ENCODE results near the gene VPS29.
"Not testable (repeated sequence)": the region's sequence is repeated elsewhere in the genome, so short reads cannot be mapped to it uniquely, and the experiment has no call there.

The VPS29 gene

GRCh38 chr12:110520876-110521712 is 19.2 kb upstream of the VPS29 start:
- DNase-seq: not testable (repeated sequence)

GRCh38 chr12:110518014-110518413 is 16.1 kb upstream of the VPS29 start:
- DNase-seq: not testable (repeated sequence)

GRCh38 chr12:110516995-110517394 is 15.1 kb upstream of the VPS29 start:
- DNase-seq: no peak

- no peak for DNase-seq
Measured at GRCh38 chr12:110514363-110514762, 12.5 kb upstream of the VPS29 start.

- DNase-seq: no peak
Measured at GRCh38 chr12:110513842-110514241, 11.9 kb upstream of the VPS29 start.

- no peak for DNase-seq
Measured at GRCh38 chr12:110508071-110508586, 6.2 kb upstream of the VPS29 start.

- DNase-seq: no peak
Measured at GRCh38 chr12:110505332-110505731, 3.4 kb upstream of the VPS29 start.

- no peak for DNase-seq
Measured at GRCh38 chr12:110503432-110503831, 1.5 kb upstream of the VPS29 start.

GRCh38 chr12:110501399-110501751 is 536 bp downstream of the VPS29 start:
- peak; percentile 24 for DNase-seq

- DNase-seq: no peak
Measured at GRCh38 chr12:110498984-110499706, 2.8 kb downstream of the VPS29 start.

GRCh38 chr12:110475426-110475825 is 26.5 kb downstream of the VPS29 start:
- no peak for DNase-seq

GRCh38 chr12:110468214-110469048 is 33.5 kb downstream of the VPS29 start, which contains the start of the genes FAM216A and GPN3:
FAM216A (plus strand) TSS chr12:110468845; CDS start chr12:110468876, 31 bp downstream.
GPN3 (minus strand) TSS chr12:110468257; CDS start chr12:110468203, 54 bp downstream.
- DNase-seq: peak; percentile 94

GRCh38 chr12:110467847-110468213 is 34.1 kb downstream of the VPS29 start:
- no peak for DNase-seq

- no peak for DNase-seq
Measured at GRCh38 chr12:110466791-110467190, 35.1 kb downstream of the VPS29 start.

- not testable (repeated sequence) for DNase-seq
Measured at GRCh38 chr12:110465765-110466164, 36.1 kb downstream of the VPS29 start.

GRCh38 chr12:110465024-110465423 is 36.9 kb downstream of the VPS29 start:
- DNase-seq: no peak

- DNase-seq: not testable (repeated sequence)
Measured at GRCh38 chr12:110461189-110461588, 40.7 kb downstream of the VPS29 start.

GRCh38 chr12:110458756-110459155 is 43.2 kb downstream of the VPS29 start:
- DNase-seq: no peak

GRCh38 chr12:110453569-110454296 is 48.2 kb downstream of the VPS29 start:
- DNase-seq: no peak

GRCh38 chr12:110451263-110451662 is 50.6 kb downstream of the VPS29 start:
- no peak for DNase-seq

- peak; percentile 94 for DNase-seq
Measured at GRCh38 chr12:110449799-110450497, 52.0 kb downstream of the VPS29 start, which contains the start of gene ARPC3. ARPC3 (minus strand) TSS chr12:110450337; CDS start chr12:110450260, 77 bp downstream.

Data from activated gamma-delta T cell treated with Interleukin-2 at 50 U/mL for 16 hours (primary cell).